ENCODE results near the gene CHPF. TPM values are rescaled to one million over a fixed set of nuclear protein-coding genes. Genes with fewer than 3 reads are reported as not detected.
A peak's percentile ranks its signal among the peaks of the same experiment; 100 is the strongest.

CHPF gene
- total RNA-seq, 2 experiments from 2014 or later: 6.5 to 7.1 TPM

GRCh38 chr2:219562049-219563020 is 18.7 kb upstream of the CHPF start:
- Histone ChIP-seq H3K4me3 (ENCODE audit: low read length) (no peak overlapping the region), H3K4me1 (ENCODE audit: insufficient read depth, low read length) (no peaks in the 10 kb centered on the region), H3K27me3 (ENCODE audit: control insufficient read depth in 1 of 2, insufficient read depth in 2 of 2, low read length in 2 of 2) (peaks cover 6 to 10% of the 10 kb centered on the region in 2 experiments), H3K9me3 (ENCODE audit: control insufficient read depth in 1 of 2, insufficient read depth in 1 of 2, low read length in 2 of 2) (no peaks in the 10 kb centered on the region), H3K36me3 (ENCODE audit: insufficient read depth, low read length) (no peaks in the 10 kb centered on the region), H3K27ac (ENCODE audit: low read depth in 1 of 2, low read length in 2 of 2) (no peak overlapping the region)
- Mint-ChIP-seq H3K27me3 (peaks cover 46% of the 10 kb centered on the region), H3K4me3 (no peak overlapping the region), H3K36me3 (ENCODE audit: low read depth) (no peaks in the 10 kb centered on the region), H3K9me3 (no peaks in the 10 kb centered on the region), H3K27ac (no peak overlapping the region), H3K4me1 (ENCODE audit: low read depth) (no peaks in the 10 kb centered on the region)
- POLR2A ChIA-PET: no interaction called here
- intact Hi-C loops (cut with DNase I, micrococcal nuclease): no loop called here
- TF ChIP-seq, protein P1, sequence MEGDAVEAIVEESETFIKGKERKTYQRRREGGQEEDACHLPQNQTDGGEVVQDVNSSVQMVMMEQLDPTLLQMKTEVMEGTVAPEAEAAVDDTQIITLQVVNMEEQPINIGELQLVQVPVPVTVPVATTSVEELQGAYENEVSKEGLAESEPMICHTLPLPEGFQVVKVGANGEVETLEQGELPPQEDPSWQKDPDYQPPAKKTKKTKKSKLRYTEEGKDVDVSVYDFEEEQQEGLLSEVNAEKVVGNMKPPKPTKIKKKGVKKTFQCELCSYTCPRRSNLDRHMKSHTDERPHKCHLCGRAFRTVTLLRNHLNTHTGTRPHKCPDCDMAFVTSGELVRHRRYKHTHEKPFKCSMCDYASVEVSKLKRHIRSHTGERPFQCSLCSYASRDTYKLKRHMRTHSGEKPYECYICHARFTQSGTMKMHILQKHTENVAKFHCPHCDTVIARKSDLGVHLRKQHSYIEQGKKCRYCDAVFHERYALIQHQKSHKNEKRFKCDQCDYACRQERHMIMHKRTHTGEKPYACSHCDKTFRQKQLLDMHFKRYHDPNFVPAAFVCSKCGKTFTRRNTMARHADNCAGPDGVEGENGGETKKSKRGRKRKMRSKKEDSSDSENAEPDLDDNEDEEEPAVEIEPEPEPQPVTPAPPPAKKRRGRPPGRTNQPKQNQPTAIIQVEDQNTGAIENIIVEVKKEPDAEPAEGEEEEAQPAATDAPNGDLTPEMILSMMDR (IDR thresholded peaks at IDR 0.05): no peak
- no peak for ATAC-seq (ENCODE audit: poor library complexity)
- CTCF ChIA-PET: interaction anchor here (1.1 kb wide), 1 partner anchor 20 kb away, joined by 3 read pairs; no protein-coding TSS in a partner anchor
- DNase-seq: peak in 1 of 14 experiments; percentile 8

GRCh38 chr2:219561179-219562048 is 17.8 kb upstream of the CHPF start:
- H3K36me3 Mint-ChIP-seq (ENCODE audit: low read depth): no peaks in the 10 kb centered on the region
- peaks cover 51% of the 10 kb centered on the region for H3K27me3 Mint-ChIP-seq
- no peak overlapping the region for H3K27ac Mint-ChIP-seq
- no peaks in the 10 kb centered on the region for H3K4me1 Mint-ChIP-seq (ENCODE audit: low read depth)
- Histone ChIP-seq H3K9me3 (ENCODE audit: control insufficient read depth in 1 of 2, insufficient read depth in 1 of 2, low read length in 2 of 2) (no peaks in the 10 kb centered on the region), H3K27me3 (ENCODE audit: control insufficient read depth in 1 of 2, insufficient read depth in 2 of 2, low read length in 2 of 2) (peaks cover 11 to 12% of the 10 kb centered on the region in 2 experiments), H3K36me3 (ENCODE audit: insufficient read depth, low read length) (no peaks in the 10 kb centered on the region), H3K27ac (ENCODE audit: low read depth in 1 of 2, low read length in 2 of 2) (no peak overlapping the region), H3K4me3 (ENCODE audit: low read length) (no peak overlapping the region), H3K4me1 (ENCODE audit: insufficient read depth, low read length) (no peaks in the 10 kb centered on the region)
- ATAC-seq (ENCODE audit: poor library complexity) (no peak), DNase-seq (peak in 1 of 14 experiments; percentile 5)
- POLR2A ChIA-PET: no interaction called here
- H3K9me3 Mint-ChIP-seq: no peaks in the 10 kb centered on the region
- H3K4me3 Mint-ChIP-seq: no peak overlapping the region
- CTCF ChIA-PET: interaction anchor here (1.0 to 2.3 kb wide), 4 partner anchors 10 to 170 kb away, joined by 3 to 21 read pairs (median 4); partner anchors contain the start of genes INHA and OBSL1
- TF ChIP-seq, protein P1 (IDR thresholded peaks at IDR 0.05): no peak
- intact Hi-C loops (cut with DNase I, micrococcal nuclease): loop anchor here in 1 of 2 experiments (2.0 kb wide), 1 partner anchor 21 kb away; no protein-coding TSS in a partner anchor

GRCh38 chr2:219560893-219561178 is 17.2 kb upstream of the CHPF start:
- intact Hi-C loops (cut with DNase I, micrococcal nuclease): loop anchor here (1.0 to 2.0 kb wide), 2 partner anchors 20 kb away; no protein-coding TSS in a partner anchor
- POLR2A ChIA-PET: no interaction called here

More at GRCh38 chr2:219560893-219561178, 17.2 kb upstream of the CHPF start:
- no peaks in the 10 kb centered on the region for H3K4me1 ChIP-seq (ENCODE audit: insufficient read depth, low read length)
- no peak overlapping the region for H3K4me3 ChIP-seq (ENCODE audit: low read length)
- Mint-ChIP-seq H3K4me3 (no peak overlapping the region), H3K9me3 (no peaks in the 10 kb centered on the region), H3K4me1 (ENCODE audit: low read depth) (no peaks in the 10 kb centered on the region), H3K27ac (no peak overlapping the region), H3K36me3 (ENCODE audit: low read depth) (no peaks in the 10 kb centered on the region), H3K27me3 (peaks cover 51% of the 10 kb centered on the region)
- H3K27ac ChIP-seq (ENCODE audit: low read depth in 1 of 2, low read length in 2 of 2): no peak overlapping the region
- DNase-seq: no peak
- no peak for ATAC-seq (ENCODE audit: poor library complexity)
- TF ChIP-seq, protein P1 (IDR thresholded peaks at IDR 0.05): no peak
- H3K9me3 ChIP-seq (ENCODE audit: control insufficient read depth in 1 of 2, insufficient read depth in 1 of 2, low read length in 2 of 2): no peaks in the 10 kb centered on the region
- CTCF ChIA-PET: interaction anchor here (0.6 to 2.3 kb wide), 7 partner anchors 11 to 261 kb away, joined by 3 to 21 read pairs (median 3); partner anchors contain the start of genes INHA, OBSL1 and STK11IP
- H3K27me3 ChIP-seq (ENCODE audit: control insufficient read depth in 1 of 2, insufficient read depth in 2 of 2, low read length in 2 of 2): peaks cover 11 to 12% of the 10 kb centered on the region in 2 experiments
- H3K36me3 ChIP-seq (ENCODE audit: insufficient read depth, low read length): no peaks in the 10 kb centered on the region

All from CD4-positive, alpha-beta T cell (primary cell).